Loucy (cell line): ENCODE results near the gene PTPRN2.

ENCODE experiments used
- H2AFZ ChIP-seq: fragments of 200-600 bp; sonication (generic); 2 replicates; pipeline ENCODE4 v1.6.0; 2016; ENCODE audit warnings: antibody characterized with exemption, mild to moderate bottlenecking, low read length, moderate library complexity
- H3F3A ChIP-seq: fragments of 200-600 bp; 2 replicates; pipeline ENCODE4 v1.6.0; 2016; ENCODE audit warnings: antibody characterized with exemption, low read depth, mild to moderate bottlenecking
- H3K27me3 ChIP-seq: fragments of 200-600 bp; sonication (generic); 2 replicates; pipeline ENCODE4 v1.6.1; 2014; ENCODE audit warnings: low read length, mild to moderate bottlenecking; ENCODE audit not compliant: insufficient read depth, poor library complexity, severe bottlenecking
- H3K36me3 ChIP-seq: fragments of 200-600 bp; sonication (generic); 2 replicates; pipeline ENCODE4 v1.6.1; 2016; ENCODE audit warnings: low read length; ENCODE audit not compliant: insufficient read depth
- H3K4me1 ChIP-seq: fragments of 200-600 bp; sonication (generic); 2 replicates; pipeline ENCODE4 v1.5.1; 2014; ENCODE audit warnings: low read length, mild to moderate bottlenecking; ENCODE audit not compliant: insufficient read depth, poor library complexity, severe bottlenecking
- H3K4me2 ChIP-seq: fragments of 200-600 bp; sonication (generic); 2 replicates; pipeline ENCODE4 v1.6.0; 2014; ENCODE audit warnings: antibody characterized with exemption, low read length, low read depth, mild to moderate bottlenecking; ENCODE audit not compliant: poor library complexity, severe bottlenecking
- H3K4me3 ChIP-seq: fragments of 200-600 bp; sonication (generic); 2 replicates; pipeline ENCODE4 v1.5.1; 2014; ENCODE audit warnings: low read length, mild to moderate bottlenecking, mixed read lengths; ENCODE audit not compliant: poor library complexity, severe bottlenecking
- H3K79me2 ChIP-seq: fragments of 200-600 bp; sonication (generic); 2 replicates; pipeline ENCODE4 v1.6.1; 2014; ENCODE audit warnings: low read length; ENCODE audit not compliant: insufficient read depth
- H3K9ac ChIP-seq: fragments of 200-600 bp; sonication (generic); 2 replicates; pipeline ENCODE4 v1.6.0; 2014; ENCODE audit warnings: mild to moderate bottlenecking, low read depth, low read length, moderate library complexity; ENCODE audit not compliant: poor library complexity, severe bottlenecking
- H3K9me2 ChIP-seq: fragments of 200-600 bp; sonication (generic); replicated peaks from 2 replicates; pipeline ENCODE4 v1.6.1; 2016; ENCODE audit warnings: low read depth, low read length, mixed read lengths
- H3K9me3 ChIP-seq: fragments of 200-600 bp; sonication (generic); 2 replicates; pipeline ENCODE4 v1.6.1; 2014; ENCODE audit warnings: mild to moderate bottlenecking, antibody characterized with exemption, low read length, low read depth; ENCODE audit not compliant: insufficient read depth
- H4K20me1 ChIP-seq: fragments of 200-600 bp; sonication (generic); 2 replicates; pipeline ENCODE4 v1.6.0; 2014; ENCODE audit warnings: antibody characterized with exemption, low read length, mild to moderate bottlenecking; ENCODE audit not compliant: insufficient read depth, poor library complexity, severe bottlenecking
- CTCF ChIP-seq: fragments of 200-600 bp; sonication (generic); conservative IDR thresholded peaks from 2 replicates; pipeline ENCODE4 v1.5.1; 2014; ENCODE audit warnings: mild to moderate bottlenecking, antibody characterized with exemption, low read length
- EZH2phosphoT487 ChIP-seq: fragments of 200-600 bp; IDR thresholded peaks from 2 replicates; pipeline ENCODE4 v1.6.1; 2018; ENCODE audit warnings: antibody characterized with exemption, mild to moderate bottlenecking, moderate library complexity, borderline replicate concordance

The PTPRN2 gene

GRCh38 chr7:157590526-157590925 lies 997.1 kb downstream of the PTPRN2 start:
- H3K9me2 ChIP-seq = no peaks in the 10 kb centered on the region

GRCh38 chr7:157589680-157590079 lies 997.9 kb downstream of the PTPRN2 start:
- H3K9me3 ChIP-seq = no peaks in the 10 kb centered on the region; the same call in 1 of the 2 replicates
- TF ChIP-seq EZH2phosphoT487 = no peak
- no peak overlapping the region for H3K9ac ChIP-seq
- H3K9me2 ChIP-seq = no peaks in the 10 kb centered on the region
- H4K20me1 ChIP-seq = no peaks in the 10 kb centered on the region
- H3K27me3 ChIP-seq = no peaks in the 10 kb centered on the region
- peaks cover 4% of the 10 kb centered on the region; the same call in 1 of the 2 replicates for H3K36me3 ChIP-seq
- H2AFZ ChIP-seq = no peak overlapping the region
- H3K79me2 ChIP-seq = no peaks in the 10 kb centered on the region
- no peaks in the 10 kb centered on the region for H3K4me1 ChIP-seq
- H3K4me2 ChIP-seq = no peak overlapping the region
- H3K4me3 ChIP-seq = no peak overlapping the region
- H3F3A ChIP-seq = no peaks in the 10 kb centered on the region

More at GRCh38 chr7:157590526-157590925, 997.1 kb downstream of the PTPRN2 start:
- Histone ChIP-seq H3K27me3 (no peaks in the 10 kb centered on the region), H2AFZ (no peak overlapping the region), H4K20me1 (no peaks in the 10 kb centered on the region), H3K79me2 (no peaks in the 10 kb centered on the region), H3F3A (no peaks in the 10 kb centered on the region), H3K4me3 (no peak overlapping the region), H3K9me3 (no peaks in the 10 kb centered on the region; the same call in 1 of the 2 replicates), H3K36me3 (peaks cover 4% of the 10 kb centered on the region; the same call in 1 of the 2 replicates), H3K4me1 (no peaks in the 10 kb centered on the region), H3K9ac (no peak overlapping the region), H3K4me2 (no peak overlapping the region)
- no peak for TF ChIP-seq EZH2phosphoT487
- TF ChIP-seq CTCF = no peak

- Histone ChIP-seq H2AFZ (no peak overlapping the region), H4K20me1 (no peaks in the 10 kb centered on the region), H3F3A (no peaks in the 10 kb centered on the region), H3K27me3 (no peaks in the 10 kb centered on the region), H3K36me3 (peaks cover 4% of the 10 kb centered on the region; the same call in 1 of the 2 replicates), H3K9me2 (no peaks in the 10 kb centered on the region), H3K9ac (no peak overlapping the region), H3K79me2 (no peaks in the 10 kb centered on the region), H3K4me2 (no peak overlapping the region), H3K9me3 (no peaks in the 10 kb centered on the region), H3K4me3 (no peak overlapping the region), H3K4me1 (no peaks in the 10 kb centered on the region)
- TF ChIP-seq EZH2phosphoT487 = no peak
- TF ChIP-seq CTCF = no peak
Observed at GRCh38 chr7:157587805-157588560, 999.6 kb downstream of the PTPRN2 start.
